ENCODE data around the gene TMEM131.

TMEM131 gene

GRCh38 chr2:98027538-98027937, 31.8 kb upstream of the TMEM131 start:
- ChIA-PET POLR2A (no interaction called here), CTCF (no interaction called here)
- Histone ChIP-seq H3K27ac (ENCODE audit: extremely low read depth, low read depth, low read length) (no peak overlapping the region), H3K4me3 (ENCODE audit: low read depth, low read length) (no peak overlapping the region), H3K4me1 (ENCODE audit: control insufficient read depth, insufficient read depth, low read length) (no peaks in the 10 kb centered on the region), H3K9me3 (ENCODE audit: control insufficient read depth, insufficient read depth, low read depth, low read length) (no peaks in the 10 kb centered on the region), H3K36me3 (ENCODE audit: control insufficient read depth in 2 of 2, insufficient read depth in 1 of 2, low read length in 2 of 2) (no peaks in the 10 kb centered on the region)
- TF ChIP-seq, protein P1, sequence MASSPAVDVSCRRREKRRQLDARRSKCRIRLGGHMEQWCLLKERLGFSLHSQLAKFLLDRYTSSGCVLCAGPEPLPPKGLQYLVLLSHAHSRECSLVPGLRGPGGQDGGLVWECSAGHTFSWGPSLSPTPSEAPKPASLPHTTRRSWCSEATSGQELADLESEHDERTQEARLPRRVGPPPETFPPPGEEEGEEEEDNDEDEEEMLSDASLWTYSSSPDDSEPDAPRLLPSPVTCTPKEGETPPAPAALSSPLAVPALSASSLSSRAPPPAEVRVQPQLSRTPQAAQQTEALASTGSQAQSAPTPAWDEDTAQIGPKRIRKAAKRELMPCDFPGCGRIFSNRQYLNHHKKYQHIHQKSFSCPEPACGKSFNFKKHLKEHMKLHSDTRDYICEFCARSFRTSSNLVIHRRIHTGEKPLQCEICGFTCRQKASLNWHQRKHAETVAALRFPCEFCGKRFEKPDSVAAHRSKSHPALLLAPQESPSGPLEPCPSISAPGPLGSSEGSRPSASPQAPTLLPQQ (tag by site-specific recombination; IDR thresholded peaks at IDR 0.05), result no peak
- TF ChIP-seq ZNF266 (tag by site-specific recombination; IDR thresholded peaks at IDR 0.05; ENCODE audit: low read depth), result no peak
- no peak for TF ChIP-seq ZBTB48 (tag by site-specific recombination; IDR thresholded peaks at IDR 0.05)
- no peak for TF ChIP-seq ZNF473 (tag by site-specific recombination; IDR thresholded peaks at IDR 0.05)
- TF ChIP-seq BCL11B (tag by site-specific recombination; IDR thresholded peaks at IDR 0.05; ENCODE audit: low read depth), result no peak
- no peak for TF ChIP-seq ZBTB20 (tag by site-specific recombination; IDR thresholded peaks at IDR 0.05)
- TF ChIP-seq TRIM28 (IDR thresholded peaks at IDR 0.05; ENCODE audit: borderline replicate concordance, low read length), result no peak

DNA sequence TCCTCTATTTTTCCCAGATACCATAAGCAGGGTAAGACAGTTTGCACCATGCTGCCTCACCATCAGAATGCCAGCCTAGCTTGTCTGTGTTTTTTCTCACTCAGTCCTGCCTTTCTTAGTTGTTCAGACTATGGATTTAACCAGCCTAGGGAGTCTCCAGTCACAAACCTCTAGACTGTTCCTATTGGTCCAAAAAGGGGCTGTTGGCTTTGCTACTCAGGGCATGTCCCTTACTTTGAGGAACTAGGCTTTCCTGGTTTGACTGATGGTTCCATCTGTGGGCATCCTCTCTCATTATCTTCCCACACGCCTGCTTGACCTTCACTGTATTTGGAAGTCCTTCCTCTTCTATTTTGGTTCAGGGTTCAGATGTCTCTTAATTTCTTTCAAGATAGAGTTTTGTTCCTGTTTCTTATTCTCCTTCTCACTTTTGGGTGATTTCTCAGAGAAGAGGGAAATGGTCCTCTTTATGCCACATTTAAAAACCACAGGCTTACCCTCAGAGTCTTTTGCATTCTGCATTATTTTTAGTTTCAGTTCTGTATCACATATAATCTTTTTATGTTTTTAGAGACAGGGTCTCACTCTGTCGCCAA, 31.3 kb upstream of the TMEM131 start:
- no peak overlapping the region for H3K4me3 ChIP-seq (ENCODE audit: low read depth, low read length)
- H3K4me1 ChIP-seq (ENCODE audit: control insufficient read depth, insufficient read depth, low read length), result no peaks in the 10 kb centered on the region
- H3K27ac ChIP-seq (ENCODE audit: extremely low read depth, low read depth, low read length), result no peak overlapping the region
- TF ChIP-seq GLIS2 (tag by site-specific recombination; IDR thresholded peaks at IDR 0.05) (no peak), ZNF76 (tag by site-specific recombination; IDR thresholded peaks at IDR 0.05; ENCODE audit: borderline replicate concordance, low read depth) (no peak), ZNF292 (tag by site-specific recombination; IDR thresholded peaks at IDR 0.05; ENCODE audit: borderline replicate concordance, low read depth) (no peak), ZNF223 (tag by site-specific recombination; IDR thresholded peaks at IDR 0.05) (no peak), ZBTB49 (tag by site-specific recombination; IDR thresholded peaks at IDR 0.05; ENCODE audit: low read depth) (no peak), ZBTB6 (tag by site-specific recombination; IDR thresholded peaks at IDR 0.05) (no peak), ZNF18 (tag by site-specific recombination; IDR thresholded peaks at IDR 0.05) (no peak), ZNF132 (tag by site-specific recombination; IDR thresholded peaks at IDR 0.05; ENCODE audit: borderline replicate concordance) (no peak), HOXC10 (CRISPR knock-in tag; IDR thresholded peaks at IDR 0.05) (no peak), ZNF560 (tag by site-specific recombination; IDR thresholded peaks at IDR 0.05; ENCODE audit: borderline replicate concordance) (no peak), ZNF654 (tag by site-specific recombination; IDR thresholded peaks at IDR 0.05; ENCODE audit: low read depth) (no peak), MZF1 (tag by site-specific recombination; IDR thresholded peaks at IDR 0.05; ENCODE audit: borderline replicate concordance) (no peak), ZNF140 (tag by site-specific recombination; IDR thresholded peaks at IDR 0.05) (no peak), ZNF138 (tag by site-specific recombination; IDR thresholded peaks at IDR 0.05; ENCODE audit: borderline replicate concordance) (no peak), ZNF148 (tag by site-specific recombination; IDR thresholded peaks at IDR 0.05; ENCODE audit: borderline replicate concordance) (no peak), ZNF133 (tag by site-specific recombination; IDR thresholded peaks at IDR 0.05) (no peak), ZNF549 (tag by site-specific recombination; IDR thresholded peaks at IDR 0.05) (no peak)
- TF ChIP-seq, protein P2, sequence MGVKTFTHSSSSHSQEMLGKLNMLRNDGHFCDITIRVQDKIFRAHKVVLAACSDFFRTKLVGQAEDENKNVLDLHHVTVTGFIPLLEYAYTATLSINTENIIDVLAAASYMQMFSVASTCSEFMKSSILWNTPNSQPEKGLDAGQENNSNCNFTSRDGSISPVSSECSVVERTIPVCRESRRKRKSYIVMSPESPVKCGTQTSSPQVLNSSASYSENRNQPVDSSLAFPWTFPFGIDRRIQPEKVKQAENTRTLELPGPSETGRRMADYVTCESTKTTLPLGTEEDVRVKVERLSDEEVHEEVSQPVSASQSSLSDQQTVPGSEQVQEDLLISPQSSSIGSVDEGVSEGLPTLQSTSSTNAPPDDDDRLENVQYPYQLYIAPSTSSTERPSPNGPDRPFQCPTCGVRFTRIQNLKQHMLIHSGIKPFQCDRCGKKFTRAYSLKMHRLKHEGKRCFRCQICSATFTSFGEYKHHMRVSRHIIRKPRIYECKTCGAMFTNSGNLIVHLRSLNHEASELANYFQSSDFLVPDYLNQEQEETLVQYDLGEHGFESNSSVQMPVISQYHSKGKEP (tag by site-specific recombination; IDR thresholded peaks at IDR 0.05), result no peak
- POLR2A ChIA-PET, result no interaction called here
- no peaks in the 10 kb centered on the region for H3K9me3 ChIP-seq (ENCODE audit: control insufficient read depth, insufficient read depth, low read depth, low read length)
- no peaks in the 10 kb centered on the region for H3K36me3 ChIP-seq (ENCODE audit: control insufficient read depth in 2 of 2, insufficient read depth in 1 of 2, low read length in 2 of 2)
- CTCF ChIA-PET, result no interaction called here

Measured in HEK293 (cell line).